CD1c-positive myeloid dendritic cell (primary cell): ENCODE measurements around the gene LRP8.

ENCODE experiments used
- DNase-seq: peaks from one replicate; pipeline ENCODE4 v3.0.0-alpha.2; 2016; ENCODE audit errors: extremely low spot score

LRP8 gene

GRCh38 chr1:53323316-53323715 lies 4.6 kb downstream of the LRP8 start:
- DNase-seq: no peak

GRCh38 chr1:53321776-53322602 lies 5.9 kb downstream of the LRP8 start:
- no peak for DNase-seq

- DNase-seq: no peak
Measured at GRCh38 chr1:53321366-53321765, 6.5 kb downstream of the LRP8 start.

GRCh38 chr1:53320646-53321045 lies 7.2 kb downstream of the LRP8 start:
- no peak for DNase-seq

- DNase-seq: no peak
Measured at GRCh38 chr1:53319296-53320101, 8.4 kb downstream of the LRP8 start.

- DNase-seq: no peak
Measured at GRCh38 chr1:53317646-53318539, 10.0 kb downstream of the LRP8 start.

- DNase-seq: no peak
Measured at GRCh38 chr1:53316766-53317581, 10.9 kb downstream of the LRP8 start.

GRCh38 chr1:53316424-53316765 lies 11.5 kb downstream of the LRP8 start:
- DNase-seq: no peak

- DNase-seq: no peak
Measured at GRCh38 chr1:53315456-53316423, 12.1 kb downstream of the LRP8 start.

- no peak for DNase-seq
Measured at GRCh38 chr1:53315046-53315445, 12.8 kb downstream of the LRP8 start.

- DNase-seq: no peak
Measured at GRCh38 chr1:53314606-53315005, 13.3 kb downstream of the LRP8 start.

- no peak for DNase-seq
Measured at GRCh38 chr1:53314096-53314495, 13.8 kb downstream of the LRP8 start.

GRCh38 chr1:53313556-53313955 lies 14.3 kb downstream of the LRP8 start:
- no peak for DNase-seq

- no peak for DNase-seq
Measured at GRCh38 chr1:53311702-53312305, 16.1 kb downstream of the LRP8 start.

GRCh38 chr1:53310847-53311681 lies 16.8 kb downstream of the LRP8 start:
- no peak for DNase-seq

- DNase-seq: no peak
Measured at GRCh38 chr1:53309802-53310201, 18.1 kb downstream of the LRP8 start.

- DNase-seq: no peak
Measured at GRCh38 chr1:53308506-53308905, 19.4 kb downstream of the LRP8 start.

- DNase-seq: no peak
Measured at GRCh38 chr1:53307037-53307436, 20.8 kb downstream of the LRP8 start.

- DNase-seq: no peak
Measured at GRCh38 chr1:53306168-53306567, 21.7 kb downstream of the LRP8 start.
